OCI-LY3 (cell line): ENCODE data around the gene TMEM184C.

ENCODE experiments used
- H2AFZ ChIP-seq: fragments of 200-600, 300-600 bp; shearing (Covaris generic); 2 replicates; pipeline ENCODE4 v1.6.0; 2014; ENCODE audit warnings: antibody characterized with exemption, low read depth, low read length
- H3K27ac ChIP-seq: fragments of 200-600, 300-600 bp; sonication (generic); 2 replicates; pipeline ENCODE4 v1.5.1; 2014; ENCODE audit warnings: mild to moderate bottlenecking, low read length, moderate library complexity, mixed read lengths
- H3K27me3 ChIP-seq: fragments of 200-600, 300-600 bp; sonication (generic); 2 replicates; pipeline ENCODE4 v1.6.1; 2014; ENCODE audit warnings: low read depth, low read length, mixed read lengths
- H3K36me3 ChIP-seq: fragments of 200-600, 300-600 bp; sonication (generic); replicated peaks from 2 replicates; pipeline ENCODE3; 2014; ENCODE audit warnings: low read depth, low read length, mixed read lengths
- H3K4me1 ChIP-seq: fragments of 300-600, 200-600 bp; sonication (generic); 2 replicates; pipeline ENCODE4 v1.6.1; 2014; ENCODE audit warnings: low read length, mixed read lengths
- H3K4me2 ChIP-seq: fragments of 200-600, 300-600 bp; sonication (generic); 2 replicates; pipeline ENCODE4 v1.6.1; 2014; ENCODE audit warnings: low read length, mixed read lengths
- H3K4me3 ChIP-seq: fragments of 300-600, 200-600 bp; sonication (generic); 2 replicates; pipeline ENCODE4 v1.5.1; 2014; ENCODE audit warnings: antibody characterized with exemption, mild to moderate bottlenecking, low read length, moderate library complexity
- H3K79me2 ChIP-seq: fragments of 300-600, 200-600 bp; shearing (Covaris generic); 2 replicates; pipeline ENCODE4 v1.6.1; 2014; ENCODE audit warnings: mild to moderate bottlenecking, low read length, mixed read lengths
- H3K9ac ChIP-seq: fragments of 300-600, 200-600 bp; shearing (Covaris generic); 2 replicates; pipeline ENCODE4 v1.6.0; 2014; ENCODE audit warnings: mild to moderate bottlenecking, low read length, moderate library complexity
- H3K9me3 ChIP-seq: fragments of 200-600, 300-600 bp; shearing (Covaris generic); 2 replicates; pipeline ENCODE4 v1.6.1; 2014; ENCODE audit warnings: low read length, mixed read lengths; ENCODE audit not compliant: insufficient read depth
- H4K20me1 ChIP-seq: fragments of 200-600, 300-600 bp; sonication (generic); 2 replicates; pipeline ENCODE4 v1.6.1; 2016; ENCODE audit warnings: low read length, mixed read lengths; ENCODE audit not compliant: insufficient read depth
- EZH2phosphoT487 ChIP-seq: fragments of 200-600 bp; shearing (Covaris generic); IDR thresholded peaks from 2 replicates; pipeline ENCODE4 v1.6.1; 2018; ENCODE audit warnings: antibody characterized with exemption, mixed run types, low read depth
- TF ChIP-seq, protein P1 (sequence below): fragments of 200-600, 300-600 bp; sonication (generic); IDR thresholded peaks from 2 replicates; pipeline ENCODE4 v1.5.1; 2014; ENCODE audit warnings: antibody characterized with exemption, low read length, low read depth

TMEM184C gene

DNA sequence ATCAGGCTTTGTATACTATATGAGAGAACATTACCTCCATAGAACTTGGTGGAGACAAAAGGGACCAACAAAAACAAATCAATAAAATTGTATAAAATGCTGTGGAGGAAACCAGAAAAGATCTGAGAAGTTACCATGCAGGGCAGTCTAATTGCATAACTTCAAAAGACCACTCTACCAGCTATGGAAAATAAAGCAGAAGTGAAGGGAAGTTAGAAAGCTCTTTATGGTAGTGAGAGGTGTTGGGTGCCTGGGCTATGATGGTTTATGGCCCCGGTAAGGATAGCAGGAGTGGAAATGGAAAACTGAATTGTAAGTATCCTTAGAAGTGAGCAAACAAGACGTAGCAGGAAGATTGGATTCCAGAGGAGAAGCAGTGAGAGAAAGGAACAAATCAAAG, 3.1 kb downstream of the TMEM184C start:
- Histone ChIP-seq H3K4me2 (peak overlapping the region; percentile 2; the same call in 1 of the 2 replicates), H3K27me3 (no peaks in the 10 kb centered on the region), H3K9ac (no peak overlapping the region), H3K4me3 (no peak overlapping the region), H3K36me3 (peaks cover 21% of the 10 kb centered on the region), H3K4me1 (peaks cover 13% of the 10 kb centered on the region), H2AFZ (no peak overlapping the region), H4K20me1 (no peaks in the 10 kb centered on the region), H3K79me2 (peaks cover 45% of the 10 kb centered on the region), H3K9me3 (no peaks in the 10 kb centered on the region), H3K27ac (no peak overlapping the region)
- TF ChIP-seq EZH2phosphoT487 = no peak
- TF ChIP-seq, protein P1, sequence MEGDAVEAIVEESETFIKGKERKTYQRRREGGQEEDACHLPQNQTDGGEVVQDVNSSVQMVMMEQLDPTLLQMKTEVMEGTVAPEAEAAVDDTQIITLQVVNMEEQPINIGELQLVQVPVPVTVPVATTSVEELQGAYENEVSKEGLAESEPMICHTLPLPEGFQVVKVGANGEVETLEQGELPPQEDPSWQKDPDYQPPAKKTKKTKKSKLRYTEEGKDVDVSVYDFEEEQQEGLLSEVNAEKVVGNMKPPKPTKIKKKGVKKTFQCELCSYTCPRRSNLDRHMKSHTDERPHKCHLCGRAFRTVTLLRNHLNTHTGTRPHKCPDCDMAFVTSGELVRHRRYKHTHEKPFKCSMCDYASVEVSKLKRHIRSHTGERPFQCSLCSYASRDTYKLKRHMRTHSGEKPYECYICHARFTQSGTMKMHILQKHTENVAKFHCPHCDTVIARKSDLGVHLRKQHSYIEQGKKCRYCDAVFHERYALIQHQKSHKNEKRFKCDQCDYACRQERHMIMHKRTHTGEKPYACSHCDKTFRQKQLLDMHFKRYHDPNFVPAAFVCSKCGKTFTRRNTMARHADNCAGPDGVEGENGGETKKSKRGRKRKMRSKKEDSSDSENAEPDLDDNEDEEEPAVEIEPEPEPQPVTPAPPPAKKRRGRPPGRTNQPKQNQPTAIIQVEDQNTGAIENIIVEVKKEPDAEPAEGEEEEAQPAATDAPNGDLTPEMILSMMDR = no peak

DNA sequence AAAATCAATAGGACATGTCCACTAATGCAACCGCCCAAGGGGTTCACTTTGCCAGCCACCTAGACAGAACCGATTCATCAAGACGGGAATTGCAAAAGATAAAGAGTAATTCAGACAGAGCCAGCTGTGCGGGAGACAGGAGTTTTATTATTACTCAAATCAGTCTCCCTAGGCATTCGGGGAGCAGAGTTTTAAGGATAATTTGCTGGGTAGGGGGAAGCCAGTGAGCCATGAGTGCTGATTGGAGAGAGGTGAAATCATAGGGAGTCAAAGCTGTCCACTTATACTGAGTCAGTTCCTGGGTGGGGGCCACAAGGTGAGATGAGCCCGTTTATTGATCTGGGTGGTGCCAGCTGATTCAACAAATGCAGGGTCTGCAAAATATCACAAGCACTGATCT, 8.5 kb downstream of the TMEM184C start:
- Histone ChIP-seq H2AFZ (no peak overlapping the region), H3K27me3 (no peaks in the 10 kb centered on the region), H3K27ac (no peak overlapping the region), H3K9ac (no peak overlapping the region), H3K79me2 (peaks cover 13% of the 10 kb centered on the region), H3K4me2 (no peak overlapping the region), H3K4me3 (no peak overlapping the region), H3K9me3 (no peaks in the 10 kb centered on the region), H3K4me1 (no peaks in the 10 kb centered on the region), H4K20me1 (no peaks in the 10 kb centered on the region), H3K36me3 (peaks cover 42% of the 10 kb centered on the region)
- no peak for TF ChIP-seq EZH2phosphoT487
- TF ChIP-seq, protein P1 = no peak

DNA sequence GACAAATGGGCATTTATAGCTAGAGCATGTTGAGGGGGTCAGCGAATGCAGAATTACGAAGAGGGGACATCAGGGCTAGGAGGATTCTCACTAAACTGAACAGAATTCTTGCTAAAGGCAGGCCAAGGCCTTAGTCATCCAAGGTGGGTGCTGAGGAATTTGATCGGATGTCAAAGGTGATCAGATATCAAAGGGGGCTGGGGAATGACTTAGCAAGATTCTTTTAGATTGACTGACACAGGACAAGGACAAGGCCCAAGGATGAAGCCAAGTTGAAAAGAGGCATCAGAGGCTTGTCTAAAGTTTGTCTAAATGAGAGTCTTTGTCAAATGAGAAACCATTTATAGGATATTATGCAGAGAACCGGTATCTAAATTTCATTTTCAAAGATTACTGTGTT, 9.7 kb downstream of the TMEM184C start:
- Histone ChIP-seq H3K9me3 (no peaks in the 10 kb centered on the region), H3K27ac (no peak overlapping the region), H3K79me2 (peaks cover 8% of the 10 kb centered on the region), H3K4me2 (no peak overlapping the region), H3K36me3 (peaks cover 45% of the 10 kb centered on the region), H3K4me3 (no peak overlapping the region), H4K20me1 (no peaks in the 10 kb centered on the region), H3K9ac (no peak overlapping the region), H3K27me3 (no peaks in the 10 kb centered on the region), H3K4me1 (no peaks in the 10 kb centered on the region), H2AFZ (no peak overlapping the region)
- TF ChIP-seq EZH2phosphoT487 = no peak
- TF ChIP-seq, protein P1 = no peak

DNA sequence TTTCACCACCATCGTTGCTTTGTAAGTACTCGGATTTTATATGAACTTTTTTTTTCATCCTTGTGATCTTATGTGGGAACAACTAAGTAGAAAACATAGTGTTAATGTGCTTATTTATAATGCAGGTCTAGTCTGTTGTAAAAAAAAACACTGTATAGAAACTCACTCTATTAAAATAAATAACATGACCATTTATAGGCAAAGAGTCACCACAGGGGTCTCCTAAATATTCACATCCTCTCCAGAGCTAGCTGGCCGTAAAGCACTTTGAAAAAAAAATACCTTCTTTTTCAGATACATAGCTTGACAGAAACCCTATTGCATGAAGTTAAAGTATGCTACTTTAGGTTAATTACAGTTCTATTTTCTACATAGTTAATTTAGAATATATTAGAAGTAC, 11.2 kb downstream of the TMEM184C start:
- Histone ChIP-seq H3K27ac (no peak overlapping the region), H3K9me3 (no peaks in the 10 kb centered on the region), H3K36me3 (peaks cover 55% of the 10 kb centered on the region), H3K79me2 (no peaks in the 10 kb centered on the region), H3K4me3 (no peak overlapping the region), H3K4me1 (no peaks in the 10 kb centered on the region), H4K20me1 (no peaks in the 10 kb centered on the region), H3K27me3 (no peaks in the 10 kb centered on the region), H3K4me2 (no peak overlapping the region), H3K9ac (no peak overlapping the region), H2AFZ (no peak overlapping the region)
- TF ChIP-seq, protein P1 = no peak
- no peak for TF ChIP-seq EZH2phosphoT487
